SK-N-SH treated with all-trans-retinoic acid at 6 μM for 48 hours (cell line): ENCODE measurements around the gene HLCS.

ENCODE experiments used
- ATAC-seq: fragments of 200-7000 bp; cut with Tn5 transposase; 3 replicates; pipeline ENCODE4 v1.9.1; 2020; ENCODE audit warnings: mild to moderate bottlenecking, moderate library complexity
- ARNTL ChIP-seq: fragments of 450-650 bp; formaldehyde crosslinking; IDR thresholded peaks from 2 replicates; pipeline ENCODE4 v1.5.0; 2020; ENCODE audit warnings: low read depth, mild to moderate bottlenecking, moderate library complexity, borderline replicate concordance
- BACH2 ChIP-seq: fragments of 250-450 bp; sonication (Bioruptor Pico); IDR thresholded peaks from 2 replicates; pipeline ENCODE4 v1.9.0; 2021; ENCODE audit warnings: mild to moderate bottlenecking, borderline replicate concordance
- CSDC2 ChIP-seq: fragments of 250-450 bp; sonication (Bioruptor Pico); IDR thresholded peaks from 2 replicates; pipeline ENCODE4 v1.5.0; 2020; ENCODE audit warnings: mild to moderate bottlenecking, moderate library complexity
- ESRRG ChIP-seq: fragments of 250-450 bp; sonication (Bioruptor Pico); IDR thresholded peaks from 2 replicates; pipeline ENCODE4 v1.6.1; 2021; ENCODE audit warnings: mild to moderate bottlenecking
- GLIS3 ChIP-seq: fragments of 250-450 bp; sonication (Bioruptor Pico); IDR thresholded peaks from 2 replicates; pipeline ENCODE4 v1.5.0; 2020; ENCODE audit warnings: mild to moderate bottlenecking, moderate library complexity
- ISL1 ChIP-seq: fragments of 250-450 bp; sonication (Bioruptor Pico); IDR thresholded peaks from 2 replicates; pipeline ENCODE4 v2.1.2; 2022; ENCODE audit warnings: mild to moderate bottlenecking, moderate library complexity
- OSR1 ChIP-seq: fragments of 250-450 bp; sonication (Bioruptor Pico); IDR thresholded peaks from 2 replicates; pipeline ENCODE4 v1.8.0; 2022; ENCODE audit warnings: moderate library complexity, mild to moderate bottlenecking, inconsistent platforms
- PPARA ChIP-seq: fragments of 250-450 bp; sonication (Bioruptor Pico); IDR thresholded peaks from 2 replicates; pipeline ENCODE4 v1.5.0; 2020; ENCODE audit warnings: mild to moderate bottlenecking, borderline replicate concordance
- RARB ChIP-seq: fragments of 250-450 bp; sonication (Bioruptor Pico); IDR thresholded peaks from 2 replicates; pipeline ENCODE4 v1.8.0; 2021; ENCODE audit warnings: mild to moderate bottlenecking, moderate library complexity
- SNAI2 ChIP-seq: fragments of 250-450 bp; sonication (Bioruptor Pico); IDR thresholded peaks from 2 replicates; pipeline ENCODE4 v1.5.0; 2020; ENCODE audit warnings: mild to moderate bottlenecking, moderate library complexity
- TCF4 ChIP-seq: fragments of 250-450 bp; sonication (Bioruptor Pico); IDR thresholded peaks from 2 replicates; pipeline ENCODE4 v1.8.0; 2021; ENCODE audit warnings: mild to moderate bottlenecking, moderate library complexity, borderline replicate concordance
- TOX ChIP-seq: fragments of 250-450 bp; sonication (Bioruptor Pico); IDR thresholded peaks from 2 replicates; pipeline ENCODE4 v1.8.0; 2021; ENCODE audit warnings: mild to moderate bottlenecking, moderate library complexity, borderline replicate concordance
- ZC3H10 ChIP-seq: fragments of 250-450 bp; sonication (Bioruptor Pico); IDR thresholded peaks from 2 replicates; pipeline ENCODE4 v1.5.1; 2021; ENCODE audit warnings: mild to moderate bottlenecking, moderate library complexity
- ZFP3 ChIP-seq: fragments of 250-450 bp; sonication (Bioruptor Pico); IDR thresholded peaks from 2 replicates; pipeline ENCODE4 v1.5.0; 2020; ENCODE audit warnings: mild to moderate bottlenecking, moderate library complexity
- ZFP30 ChIP-seq: fragments of 450-650 bp; formaldehyde crosslinking; IDR thresholded peaks from 2 replicates; pipeline ENCODE4 v1.5.0; 2022; ENCODE audit warnings: mild to moderate bottlenecking, moderate library complexity
- ZNF565 ChIP-seq: fragments of 450-650 bp; formaldehyde crosslinking; conservative IDR thresholded peaks from 2 replicates; pipeline ENCODE4 v1.5.0; 2020; ENCODE audit warnings: low read depth, mild to moderate bottlenecking, moderate library complexity
- ZNF70 ChIP-seq: fragments of 450-650 bp; formaldehyde crosslinking; IDR thresholded peaks from 2 replicates; pipeline ENCODE4 v1.5.0; 2020; ENCODE audit warnings: mild to moderate bottlenecking, moderate library complexity
- ZNF8 ChIP-seq: fragments of 450-650 bp; formaldehyde crosslinking; IDR thresholded peaks from 2 replicates; pipeline ENCODE4 v1.5.0; 2020; ENCODE audit warnings: mild to moderate bottlenecking, moderate library complexity
- TF ChIP-seq, protein P1 (sequence below): fragments of 250-450 bp; sonication (Bioruptor Pico); IDR thresholded peaks from 2 replicates; pipeline ENCODE4 v1.5.0; 2020; ENCODE audit warnings: mild to moderate bottlenecking, moderate library complexity
- TF ChIP-seq, protein P2 (sequence below): fragments of 250-450 bp; sonication (Bioruptor Pico); IDR thresholded peaks from 2 replicates; pipeline ENCODE4 v1.8.0; 2020; ENCODE audit warnings: mild to moderate bottlenecking, moderate library complexity, borderline replicate concordance
- TF ChIP-seq, protein P3 (sequence below): fragments of 250-450 bp; sonication (Bioruptor Pico); IDR thresholded peaks from 2 replicates; pipeline ENCODE4 v1.5.1; 2021; ENCODE audit warnings: mild to moderate bottlenecking, moderate library complexity
- TF ChIP-seq, protein P4 (sequence below): fragments of 250-450 bp; sonication (Bioruptor Pico); IDR thresholded peaks from 2 replicates; pipeline ENCODE4 v1.8.0; 2021; ENCODE audit warnings: low read depth, mild to moderate bottlenecking, moderate library complexity, borderline replicate concordance
- TF ChIP-seq, protein P5 (sequence below): fragments of 250-450 bp; sonication (Bioruptor Pico); IDR thresholded peaks from 2 replicates; pipeline ENCODE4 v1.5.1; 2020; ENCODE audit warnings: low read depth, mild to moderate bottlenecking, moderate library complexity

Gene HLCS

DNA sequence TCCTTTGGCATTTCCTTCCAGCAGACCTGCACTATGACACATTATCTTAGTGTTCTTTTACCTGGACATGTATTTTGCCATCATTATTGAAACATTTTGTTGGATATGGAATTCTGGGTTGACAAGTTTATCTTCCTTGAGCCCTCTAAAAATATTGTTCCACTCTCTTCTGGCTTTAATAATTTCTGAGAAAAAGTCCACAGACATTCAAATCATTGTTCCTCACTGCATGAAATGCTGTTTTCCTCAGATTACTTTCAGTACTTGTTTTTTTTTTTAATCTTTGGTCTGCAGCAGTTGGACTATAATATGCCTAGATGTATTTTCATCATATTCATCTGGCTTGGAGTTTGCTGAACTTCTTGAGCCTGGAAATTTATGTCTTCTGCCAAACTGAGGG lies 88.7 kb downstream of the HLCS start:
- ATAC-seq = no peak
- TF ChIP-seq ZFP3 (no peak), RARB (CRISPR knock-in tag) (no peak), PPARA (CRISPR knock-in tag) (no peak), ZNF565 (CRISPR knock-in tag) (no peak), ISL1 (no peak), ARNTL (CRISPR knock-in tag) (no peak), ZNF8 (CRISPR knock-in tag) (no peak), ZFP30 (CRISPR knock-in tag) (no peak), ZNF70 (CRISPR knock-in tag) (no peak), SNAI2 (CRISPR knock-in tag) (no peak), TCF4 (CRISPR knock-in tag) (no peak), CSDC2 (CRISPR knock-in tag) (no peak), TOX (no peak), GLIS3 (CRISPR knock-in tag) (no peak), OSR1 (CRISPR knock-in tag) (no peak)
- TF ChIP-seq, protein P1, sequence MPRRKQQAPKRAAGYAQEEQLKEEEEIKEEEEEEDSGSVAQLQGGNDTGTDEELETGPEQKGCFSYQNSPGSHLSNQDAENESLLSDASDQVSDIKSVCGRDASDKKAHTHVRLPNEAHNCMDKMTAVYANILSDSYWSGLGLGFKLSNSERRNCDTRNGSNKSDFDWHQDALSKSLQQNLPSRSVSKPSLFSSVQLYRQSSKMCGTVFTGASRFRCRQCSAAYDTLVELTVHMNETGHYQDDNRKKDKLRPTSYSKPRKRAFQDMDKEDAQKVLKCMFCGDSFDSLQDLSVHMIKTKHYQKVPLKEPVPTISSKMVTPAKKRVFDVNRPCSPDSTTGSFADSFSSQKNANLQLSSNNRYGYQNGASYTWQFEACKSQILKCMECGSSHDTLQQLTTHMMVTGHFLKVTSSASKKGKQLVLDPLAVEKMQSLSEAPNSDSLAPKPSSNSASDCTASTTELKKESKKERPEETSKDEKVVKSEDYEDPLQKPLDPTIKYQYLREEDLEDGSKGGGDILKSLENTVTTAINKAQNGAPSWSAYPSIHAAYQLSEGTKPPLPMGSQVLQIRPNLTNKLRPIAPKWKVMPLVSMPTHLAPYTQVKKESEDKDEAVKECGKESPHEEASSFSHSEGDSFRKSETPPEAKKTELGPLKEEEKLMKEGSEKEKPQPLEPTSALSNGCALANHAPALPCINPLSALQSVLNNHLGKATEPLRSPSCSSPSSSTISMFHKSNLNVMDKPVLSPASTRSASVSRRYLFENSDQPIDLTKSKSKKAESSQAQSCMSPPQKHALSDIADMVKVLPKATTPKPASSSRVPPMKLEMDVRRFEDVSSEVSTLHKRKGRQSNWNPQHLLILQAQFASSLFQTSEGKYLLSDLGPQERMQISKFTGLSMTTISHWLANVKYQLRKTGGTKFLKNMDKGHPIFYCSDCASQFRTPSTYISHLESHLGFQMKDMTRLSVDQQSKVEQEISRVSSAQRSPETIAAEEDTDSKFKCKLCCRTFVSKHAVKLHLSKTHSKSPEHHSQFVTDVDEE (CRISPR knock-in tag) = no peak
- TF ChIP-seq, protein P2, sequence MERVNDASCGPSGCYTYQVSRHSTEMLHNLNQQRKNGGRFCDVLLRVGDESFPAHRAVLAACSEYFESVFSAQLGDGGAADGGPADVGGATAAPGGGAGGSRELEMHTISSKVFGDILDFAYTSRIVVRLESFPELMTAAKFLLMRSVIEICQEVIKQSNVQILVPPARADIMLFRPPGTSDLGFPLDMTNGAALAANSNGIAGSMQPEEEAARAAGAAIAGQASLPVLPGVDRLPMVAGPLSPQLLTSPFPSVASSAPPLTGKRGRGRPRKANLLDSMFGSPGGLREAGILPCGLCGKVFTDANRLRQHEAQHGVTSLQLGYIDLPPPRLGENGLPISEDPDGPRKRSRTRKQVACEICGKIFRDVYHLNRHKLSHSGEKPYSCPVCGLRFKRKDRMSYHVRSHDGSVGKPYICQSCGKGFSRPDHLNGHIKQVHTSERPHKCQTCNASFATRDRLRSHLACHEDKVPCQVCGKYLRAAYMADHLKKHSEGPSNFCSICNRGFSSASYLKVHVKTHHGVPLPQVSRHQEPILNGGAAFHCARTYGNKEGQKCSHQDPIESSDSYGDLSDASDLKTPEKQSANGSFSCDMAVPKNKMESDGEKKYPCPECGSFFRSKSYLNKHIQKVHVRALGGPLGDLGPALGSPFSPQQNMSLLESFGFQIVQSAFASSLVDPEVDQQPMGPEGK (CRISPR knock-in tag) = no peak
- TF ChIP-seq, protein P3, sequence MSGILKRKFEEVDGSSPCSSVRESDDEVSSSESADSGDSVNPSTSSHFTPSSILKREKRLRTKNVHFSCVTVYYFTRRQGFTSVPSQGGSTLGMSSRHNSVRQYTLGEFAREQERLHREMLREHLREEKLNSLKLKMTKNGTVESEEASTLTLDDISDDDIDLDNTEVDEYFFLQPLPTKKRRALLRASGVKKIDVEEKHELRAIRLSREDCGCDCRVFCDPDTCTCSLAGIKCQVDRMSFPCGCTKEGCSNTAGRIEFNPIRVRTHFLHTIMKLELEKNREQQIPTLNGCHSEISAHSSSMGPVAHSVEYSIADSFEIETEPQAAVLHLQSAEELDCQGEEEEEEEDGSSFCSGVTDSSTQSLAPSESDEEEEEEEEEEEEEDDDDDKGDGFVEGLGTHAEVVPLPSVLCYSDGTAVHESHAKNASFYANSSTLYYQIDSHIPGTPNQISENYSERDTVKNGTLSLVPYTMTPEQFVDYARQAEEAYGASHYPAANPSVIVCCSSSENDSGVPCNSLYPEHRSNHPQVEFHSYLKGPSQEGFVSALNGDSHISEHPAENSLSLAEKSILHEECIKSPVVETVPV (CRISPR knock-in tag) = no peak
- TF ChIP-seq, protein P4, sequence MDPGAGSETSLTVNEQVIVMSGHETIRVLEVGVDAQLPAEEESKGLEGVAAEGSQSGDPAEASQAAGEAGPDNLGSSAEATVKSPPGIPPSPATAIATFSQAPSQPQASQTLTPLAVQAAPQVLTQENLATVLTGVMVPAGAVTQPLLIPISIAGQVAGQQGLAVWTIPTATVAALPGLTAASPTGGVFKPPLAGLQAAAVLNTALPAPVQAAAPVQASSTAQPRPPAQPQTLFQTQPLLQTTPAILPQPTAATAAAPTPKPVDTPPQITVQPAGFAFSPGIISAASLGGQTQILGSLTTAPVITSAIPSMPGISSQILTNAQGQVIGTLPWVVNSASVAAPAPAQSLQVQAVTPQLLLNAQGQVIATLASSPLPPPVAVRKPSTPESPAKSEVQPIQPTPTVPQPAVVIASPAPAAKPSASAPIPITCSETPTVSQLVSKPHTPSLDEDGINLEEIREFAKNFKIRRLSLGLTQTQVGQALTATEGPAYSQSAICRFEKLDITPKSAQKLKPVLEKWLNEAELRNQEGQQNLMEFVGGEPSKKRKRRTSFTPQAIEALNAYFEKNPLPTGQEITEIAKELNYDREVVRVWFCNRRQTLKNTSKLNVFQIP (CRISPR knock-in tag) = no peak
- TF ChIP-seq, protein P5, sequence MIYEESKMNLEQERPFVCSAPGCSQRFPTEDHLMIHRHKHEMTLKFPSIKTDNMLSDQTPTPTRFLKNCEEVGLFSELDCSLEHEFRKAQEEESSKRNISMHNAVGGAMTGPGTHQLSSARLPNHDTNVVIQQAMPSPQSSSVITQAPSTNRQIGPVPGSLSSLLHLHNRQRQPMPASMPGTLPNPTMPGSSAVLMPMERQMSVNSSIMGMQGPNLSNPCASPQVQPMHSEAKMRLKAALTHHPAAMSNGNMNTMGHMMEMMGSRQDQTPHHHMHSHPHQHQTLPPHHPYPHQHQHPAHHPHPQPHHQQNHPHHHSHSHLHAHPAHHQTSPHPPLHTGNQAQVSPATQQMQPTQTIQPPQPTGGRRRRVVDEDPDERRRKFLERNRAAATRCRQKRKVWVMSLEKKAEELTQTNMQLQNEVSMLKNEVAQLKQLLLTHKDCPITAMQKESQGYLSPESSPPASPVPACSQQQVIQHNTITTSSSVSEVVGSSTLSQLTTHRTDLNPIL = no peak

DNA sequence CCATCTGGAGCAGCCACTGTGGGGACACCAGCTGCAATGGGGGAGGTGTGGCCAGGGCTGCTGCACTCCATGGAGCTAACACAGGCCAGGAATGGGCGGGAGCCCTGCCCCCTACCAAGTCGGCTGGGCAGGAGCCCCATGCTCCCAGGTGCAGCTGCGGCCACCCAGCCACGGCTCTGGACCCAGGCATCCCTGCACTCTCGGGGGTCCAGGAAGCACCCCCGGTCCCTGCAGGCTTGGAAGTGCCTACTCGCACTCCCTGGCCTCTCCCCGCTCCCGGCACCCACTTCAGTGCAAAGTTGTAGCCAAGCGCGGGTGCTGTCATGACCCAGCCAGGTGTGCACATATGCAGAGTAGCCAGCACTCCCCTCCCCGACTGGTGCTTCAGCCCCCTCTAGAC lies 91.8 kb downstream of the HLCS start:
- ATAC-seq = no peak
- TF ChIP-seq PPARA (CRISPR knock-in tag) (no peak), GLIS3 (CRISPR knock-in tag) (no peak), ISL1 (no peak), ZC3H10 (no peak), ESRRG (no peak), TOX (no peak), ZFP30 (CRISPR knock-in tag) (no peak), ZNF565 (CRISPR knock-in tag) (no peak), ZFP3 (no peak), RARB (CRISPR knock-in tag) (no peak), ZNF8 (CRISPR knock-in tag) (no peak), BACH2 (no peak)
- TF ChIP-seq, protein P1 (CRISPR knock-in tag) = no peak
- TF ChIP-seq, protein P2 (CRISPR knock-in tag) = no peak
- TF ChIP-seq, protein P4 (CRISPR knock-in tag) = no peak
